ENCODE measurements around the gene PRM2.

DNA sequence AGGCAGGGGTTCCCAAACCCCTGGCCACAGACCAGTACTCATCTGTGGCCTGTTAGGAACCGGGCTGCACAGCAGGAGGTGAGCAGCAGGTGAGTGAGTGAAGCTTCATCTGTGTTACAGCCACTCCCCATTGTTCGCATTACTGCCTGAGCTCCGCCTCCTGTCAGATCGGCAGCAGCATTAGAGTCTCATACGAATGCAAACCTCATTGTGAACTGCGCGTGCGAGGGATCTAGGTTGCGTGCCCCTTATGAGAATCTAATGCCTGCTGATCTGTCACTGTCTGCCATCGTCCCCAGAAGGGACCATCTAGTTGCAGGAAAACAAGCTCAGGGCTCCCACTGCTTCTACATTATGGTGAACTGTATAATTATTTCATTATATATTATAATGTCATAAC, 43.9 kb upstream of the PRM2 start:
- TF ChIP-seq, protein P1, sequence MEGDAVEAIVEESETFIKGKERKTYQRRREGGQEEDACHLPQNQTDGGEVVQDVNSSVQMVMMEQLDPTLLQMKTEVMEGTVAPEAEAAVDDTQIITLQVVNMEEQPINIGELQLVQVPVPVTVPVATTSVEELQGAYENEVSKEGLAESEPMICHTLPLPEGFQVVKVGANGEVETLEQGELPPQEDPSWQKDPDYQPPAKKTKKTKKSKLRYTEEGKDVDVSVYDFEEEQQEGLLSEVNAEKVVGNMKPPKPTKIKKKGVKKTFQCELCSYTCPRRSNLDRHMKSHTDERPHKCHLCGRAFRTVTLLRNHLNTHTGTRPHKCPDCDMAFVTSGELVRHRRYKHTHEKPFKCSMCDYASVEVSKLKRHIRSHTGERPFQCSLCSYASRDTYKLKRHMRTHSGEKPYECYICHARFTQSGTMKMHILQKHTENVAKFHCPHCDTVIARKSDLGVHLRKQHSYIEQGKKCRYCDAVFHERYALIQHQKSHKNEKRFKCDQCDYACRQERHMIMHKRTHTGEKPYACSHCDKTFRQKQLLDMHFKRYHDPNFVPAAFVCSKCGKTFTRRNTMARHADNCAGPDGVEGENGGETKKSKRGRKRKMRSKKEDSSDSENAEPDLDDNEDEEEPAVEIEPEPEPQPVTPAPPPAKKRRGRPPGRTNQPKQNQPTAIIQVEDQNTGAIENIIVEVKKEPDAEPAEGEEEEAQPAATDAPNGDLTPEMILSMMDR (IDR thresholded peaks at IDR 0.05; ENCODE audit: low read depth, low read length), result no peak
- no peak for TF ChIP-seq EZH2phosphoT487 (IDR thresholded peaks at IDR 0.05; ENCODE audit: low read depth)

All from OCI-LY3 (cell line).